Central memory CD4-positive, alpha-beta T cell (primary cell): ENCODE measurements around the gene RFX5.
"Not testable (repeated sequence)": the region's sequence is repeated elsewhere in the genome, so short reads cannot be mapped to it uniquely, and the experiment has no call there.

Source experiments
- DNase-seq: peaks from one replicate; pipeline ENCODE4 v3.0.0; 2022

Gene RFX5

GRCh38 chr1:151361883-151362282, 14.8 kb upstream of the RFX5 start:
- no peak for DNase-seq

GRCh38 chr1:151356696-151357095, 9.6 kb upstream of the RFX5 start:
- no peak for DNase-seq

- no peak for DNase-seq
Observed at GRCh38 chr1:151352021-151352718, 5.1 kb upstream of the RFX5 start.

GRCh38 chr1:151350323-151350722, 3.3 kb upstream of the RFX5 start:
- not testable (repeated sequence) for DNase-seq

GRCh38 chr1:151347523-151348246, 633 bp upstream of the RFX5 start:
- no peak for DNase-seq

GRCh38 chr1:151346082-151346768, 827 bp downstream of the RFX5 start:
- DNase-seq = no peak

- DNase-seq = no peak
Observed at GRCh38 chr1:151344291-151344690, 2.8 kb downstream of the RFX5 start.

GRCh38 chr1:151343587-151343986, 3.5 kb downstream of the RFX5 start:
- no peak for DNase-seq

GRCh38 chr1:151342569-151342968, 4.5 kb downstream of the RFX5 start:
- DNase-seq = no peak

- DNase-seq = no peak
Observed at GRCh38 chr1:151342021-151342420, 5.0 kb downstream of the RFX5 start.

- DNase-seq = peak; percentile 65
Observed at GRCh38 chr1:151340870-151341754, 5.9 kb downstream of the RFX5 start.

- DNase-seq = no peak
Observed at GRCh38 chr1:151336556-151336955, 10.5 kb downstream of the RFX5 start.

GRCh38 chr1:151334822-151335221, 12.2 kb downstream of the RFX5 start:
- DNase-seq = no peak

- DNase-seq = no peak
Observed at GRCh38 chr1:151327903-151328674, 19.0 kb downstream of the RFX5 start.

- peak; percentile 94 for DNase-seq
Observed at GRCh38 chr1:151327223-151327902, 19.7 kb downstream of the RFX5 start, which contains the start of gene PI4KB. Gene PI4KB (minus strand): TSS chr1:151327416. CDS start chr1:151316481, 10,935 bp downstream.

- no peak for DNase-seq
Observed at GRCh38 chr1:151326619-151327222, 20.3 kb downstream of the RFX5 start.

GRCh38 chr1:151325646-151326429, 21.2 kb downstream of the RFX5 start:
- no peak for DNase-seq

- no peak for DNase-seq
Observed at GRCh38 chr1:151325231-151325630, 21.8 kb downstream of the RFX5 start.

GRCh38 chr1:151324390-151324930, 22.6 kb downstream of the RFX5 start:
- DNase-seq = no peak

GRCh38 chr1:151318975-151319374, 28.1 kb downstream of the RFX5 start:
- no peak for DNase-seq
